K562 (cell line): ENCODE data around the gene LPIN2. TPM values are rescaled to one million over a fixed set of nuclear protein-coding genes. Genes with fewer than 3 reads are reported as not detected.

Source experiments
- BRF2 ChIP-seq: IDR thresholded peaks from 3 replicates; pipeline ENCODE4 v1.6.1; 2011; ENCODE audit warnings: borderline replicate concordance, mild to moderate bottlenecking; ENCODE audit not compliant: insufficient read length, insufficient read depth
- CBFB ChIP-seq: sonication (generic); formaldehyde crosslinking; IDR thresholded peaks from 2 replicates; pipeline ENCODE4 v1.4.0; 2020; ENCODE audit warnings: mild to moderate bottlenecking, missing genetic modification reagents
- ETV5 ChIP-seq: sonication (generic); formaldehyde crosslinking; IDR thresholded peaks from 2 replicates; pipeline ENCODE4 v1.4.0; 2020; ENCODE audit warnings: low read depth, mild to moderate bottlenecking, missing genetic modification reagents
- ETV6 ChIP-seq, 3 experiments: fragments of 150-350 bp in 1 of 3; sonication (generic) in 1 of 3; formaldehyde crosslinking in 1 of 3; IDR thresholded peaks; 2 replicates each; pipeline versions ENCODE4 v1.6.1 to v1.8.0; 2014 to 2022; ENCODE audit warnings: borderline replicate concordance in 2 of 3, low read depth in 2 of 3, antibody characterized with exemption in 1 of 3, low read length in 1 of 3, mild to moderate bottlenecking in 1 of 3, missing genetic modification reagents in 1 of 3
- FOXA1 ChIP-seq: fragments of 450-650 bp; IDR thresholded peaks from 2 replicates; pipeline ENCODE4 v1.6.1; 2016; ENCODE audit warnings: mild to moderate bottlenecking, borderline replicate concordance
- MITF ChIP-seq: IDR thresholded peaks from 2 replicates; pipeline ENCODE4 v1.6.1; 2014; ENCODE audit warnings: antibody characterized with exemption
- MTA1 ChIP-seq: fragments of 450-650 bp; IDR thresholded peaks from 2 replicates; pipeline ENCODE4 v1.6.1; 2017; ENCODE audit warnings: borderline replicate concordance
- NKRF ChIP-seq: fragments of 450-650 bp; IDR thresholded peaks from 2 replicates; pipeline ENCODE4 v1.6.1; 2016; ENCODE audit warnings: borderline replicate concordance
- NONO ChIP-seq, 2 experiments: fragments of 200-400 bp in 1 of 2; fragments of 450-650 bp in 1 of 2; formaldehyde crosslinking in 1 of 2; IDR thresholded peaks; 2 replicates each; pipeline ENCODE4 v1.6.1; 2017; ENCODE audit warnings: low read depth in 2 of 2, mild to moderate bottlenecking in 2 of 2, moderate library complexity in 2 of 2, low read length in 1 of 2
- POLR2A ChIP-seq: fragments of 450-650 bp; conservative IDR thresholded peaks from 2 replicates; pipeline ENCODE4 v1.6.1; 2016
- ZBTB5 ChIP-seq: fragments of 450-650 bp; IDR thresholded peaks from 2 replicates; pipeline ENCODE4 v1.6.1; 2017; ENCODE audit warnings: antibody characterized with exemption
- ZC3H8 ChIP-seq: fragments of 450-650 bp; IDR thresholded peaks from 2 replicates; pipeline ENCODE4 v1.6.1; 2017
- ZEB2 ChIP-seq: fragments of 450-650 bp; IDR thresholded peaks from 2 replicates; pipeline ENCODE4 v1.6.1; 2016
- ZFP1 ChIP-seq: fragments of 450-650 bp; formaldehyde crosslinking; IDR thresholded peaks from 2 replicates; pipeline ENCODE4 v1.4.0; 2020; ENCODE audit warnings: mild to moderate bottlenecking, mixed read lengths
- ZNF354B ChIP-seq: fragments of 250-450 bp; sonication (Bioruptor Pico); IDR thresholded peaks from 2 replicates; pipeline ENCODE4 v1.4.0; 2020
- ZNF408 ChIP-seq: fragments of 250-450 bp; sonication (Bioruptor Pico); IDR thresholded peaks from 2 replicates; pipeline ENCODE4 v1.4.0; 2020; ENCODE audit warnings: low read depth, mild to moderate bottlenecking, moderate library complexity
- ZNF444 ChIP-seq: fragments of 250-450 bp; sonication (Bioruptor Pico); IDR thresholded peaks from 2 replicates; pipeline ENCODE4 v1.4.0; 2020; ENCODE audit warnings: mild to moderate bottlenecking, moderate library complexity
- ZNF644 ChIP-seq: fragments of 200-800 bp; sonication (Bioruptor generic); IDR thresholded peaks from 2 replicates; pipeline ENCODE4 v1.6.1; 2016; ENCODE audit warnings: low read depth, missing genetic modification characterization, missing compliant biosample characterization
- ZNF707 ChIP-seq: fragments of 250-450 bp; sonication (Bioruptor Pico); conservative IDR thresholded peaks from 2 replicates; pipeline ENCODE4 v1.8.0; 2022; ENCODE audit warnings: inconsistent platforms, mild to moderate bottlenecking, moderate library complexity
- ZNF740 ChIP-seq, 3 experiments: fragments of 200-800 bp in 1 of 3; sonication (Bioruptor generic) in 1 of 3; sonication (generic) in 1 of 3; formaldehyde crosslinking in 1 of 3; IDR thresholded peaks; 2 replicates each; pipeline versions ENCODE4 v1.6.1 to v1.8.0; 2016 to 2022; ENCODE audit warnings: mild to moderate bottlenecking in 2 of 3, missing compliant biosample characterization in 2 of 3, missing genetic modification characterization in 2 of 3, missing genetic modification reagents in 1 of 3
- polyA plus RNA-seq, 8 experiments: library from polyadenylated mRNA; depleted of rRNA in 4 of 8; stranded (reverse) in 5 of 8; unstranded in 3 of 8; fragments of >200 nt; fragmentation: Nextera tagmentation in 2 of 8; fragmentation: Illumina TruSeq in 1 of 8; extraction: Ambion mirVana in 2 of 8; extraction: Trizol in 1 of 8; gene quantifications; 2 replicates each; pipeline versions ENCODE4 v1.2.1 to v1.2.3, GENCODE V29; 2011 to 2014; ENCODE audit warnings: inconsistent platforms in 1 of 8, missing spikeins in 1 of 8
- total RNA-seq, 7 experiments: library from RNA; depleted of rRNA in 6 of 7; stranded (reverse); fragments of >200 nt in 6 of 7; fragmentation: Illumina TruSeq in 2 of 7; extraction: Trizol in 2 of 7; gene quantifications; 2 replicates each; pipeline versions ENCODE4 v1.2.1 to v1.2.3, GENCODE V29; 2011 to 2021; ENCODE audit warnings: low replicate concordance in 1 of 7

The LPIN2 gene
- total and polyA plus RNA-seq, 9 of the 15 experiments (the other 6 are each of a cell fraction or from before 2014, with no cell fraction given): 5.2 to 34.8 (median 24.6) TPM

- no peak for TF ChIP-seq MITF
- TF ChIP-seq ZNF354B (CRISPR knock-in tag): no peak
- TF ChIP-seq ETV5 (CRISPR knock-in tag): no peak
- TF ChIP-seq BRF2: no peak
- no peak; a peak in 1 of 4 replicates for TF ChIP-seq NONO (IDR thresholded peaks at IDR 0.05; ENCODE audit: low read depth in 2 of 2, low read length in 1 of 2)
- no peak for TF ChIP-seq ZNF408
- TF ChIP-seq FOXA1: no peak
- TF ChIP-seq MTA1: no peak
- 0 out of 2 replicates have a peak, but pooled peaks have one; percentile 11 for TF ChIP-seq ZFP1 (CRISPR knock-in tag)
- no peak for TF ChIP-seq ZC3H8
- TF ChIP-seq CBFB (CRISPR knock-in tag): no peak
- no peak for TF ChIP-seq ZEB2
- no peak for TF ChIP-seq NKRF
- TF ChIP-seq ZBTB5: no peak
- TF ChIP-seq ZNF707 (CRISPR knock-in tag): no peak
- no peak for TF ChIP-seq ZNF740 (CRISPR knock-in tag; IDR thresholded peaks at IDR 0.05)
- TF ChIP-seq ZNF740 (tag; IDR thresholded peaks at IDR 0.05): no peak
- TF ChIP-seq ETV6 (IDR thresholded peaks at IDR 0.05; ENCODE audit: borderline replicate concordance in 1 of 2, low read depth in 2 of 2, low read length in 1 of 2): no peak
- no peak for TF ChIP-seq ETV6 (CRISPR knock-in tag; IDR thresholded peaks at IDR 0.05; ENCODE audit: borderline replicate concordance)
- TF ChIP-seq POLR2A: no peak
- TF ChIP-seq ZNF444: no peak
- peak; percentile 93 for TF ChIP-seq ZNF644 (tag)
Measured at GRCh38 chr18:3013024-3013804, at the start of gene LPIN2 (continued).
